Measurements from ENCODE around the gene AIMP1.
"Not testable (repeated sequence)": the region's sequence is repeated elsewhere in the genome, so short reads cannot be mapped to it uniquely, and the experiment has no call there.

Gene AIMP1

DNA sequence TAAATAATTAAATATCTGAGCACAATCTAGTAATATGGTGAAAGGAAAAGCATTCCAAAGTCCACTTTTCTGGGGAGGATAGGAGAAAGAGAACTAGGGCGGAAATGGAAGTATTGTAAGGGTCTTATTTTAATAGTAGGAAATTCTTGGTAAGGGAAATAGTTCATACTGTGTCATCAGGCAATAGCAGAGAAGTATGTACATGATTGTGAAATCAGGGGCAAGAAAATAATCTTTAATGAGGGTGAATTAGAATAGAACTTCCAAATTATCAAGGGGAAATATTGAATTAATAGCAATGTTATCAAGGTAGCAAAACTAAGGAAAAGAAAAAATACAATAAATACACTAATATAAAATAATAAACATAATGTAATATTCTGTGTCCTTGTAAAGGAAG, 37.4 kb downstream of the AIMP1 start:
- DNase-seq: no peak

GRCh38 chr4:106355193-106355592, 38.8 kb downstream of the AIMP1 start:
- DNase-seq: no peak

GRCh38 chr4:106358899-106359298, 42.5 kb downstream of the AIMP1 start:
- no peak for DNase-seq

DNA sequence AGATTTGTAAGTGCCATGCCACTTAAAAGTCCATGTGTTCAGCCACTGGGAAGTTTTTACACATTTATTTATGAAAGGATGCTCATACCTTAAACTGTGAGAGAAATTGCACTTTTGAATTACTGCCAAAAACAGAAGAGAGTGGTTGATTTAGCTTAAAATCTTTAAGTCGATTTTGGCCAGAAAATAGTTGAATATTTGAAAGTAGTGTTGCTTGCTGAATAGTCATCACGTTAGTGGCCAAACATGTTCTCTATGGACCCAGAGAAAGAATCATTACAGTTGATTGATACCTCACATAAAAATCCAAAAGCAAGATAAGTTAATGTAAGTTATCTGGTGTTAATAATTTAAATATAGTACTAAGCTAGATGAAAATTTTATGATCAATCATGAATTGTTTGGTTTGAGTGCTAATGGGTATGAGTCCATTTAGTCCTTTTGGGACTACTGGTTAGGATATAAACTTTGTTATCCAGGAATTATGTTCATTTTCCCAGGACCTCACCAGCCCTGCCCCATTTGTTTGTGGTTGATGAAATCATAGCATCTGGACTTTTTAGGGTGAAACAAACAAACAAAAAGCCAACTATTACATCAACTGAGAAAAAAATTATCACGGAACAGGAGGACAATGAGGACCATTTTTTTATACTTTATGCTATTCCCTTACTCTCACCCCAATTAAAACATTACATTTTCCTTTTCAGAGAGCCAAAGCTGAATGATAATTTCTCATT, 45.9 kb downstream of the AIMP1 start:
- DNase-seq: no peak

- no peak for DNase-seq
These were observed 47.9 kb downstream of the AIMP1 start for GRCh38 chr4:106364282-106364681.

GRCh38 chr4:106365613-106366012, 49.3 kb downstream of the AIMP1 start:
- peak; percentile 53 for DNase-seq

GRCh38 chr4:106366026-106366425, 49.7 kb downstream of the AIMP1 start:
- DNase-seq: no peak

GRCh38 chr4:106367072-106367471, 50.7 kb downstream of the AIMP1 start:
- no peak for DNase-seq

- no peak for DNase-seq
These were observed 52.3 kb downstream of the AIMP1 start, which contains the start of gene GIMD1 for GRCh38 chr4:106368678-106369077. GIMD1 (minus strand) TSS chr4:106368778; CDS start chr4:106367435, 1,343 bp downstream.

DNA sequence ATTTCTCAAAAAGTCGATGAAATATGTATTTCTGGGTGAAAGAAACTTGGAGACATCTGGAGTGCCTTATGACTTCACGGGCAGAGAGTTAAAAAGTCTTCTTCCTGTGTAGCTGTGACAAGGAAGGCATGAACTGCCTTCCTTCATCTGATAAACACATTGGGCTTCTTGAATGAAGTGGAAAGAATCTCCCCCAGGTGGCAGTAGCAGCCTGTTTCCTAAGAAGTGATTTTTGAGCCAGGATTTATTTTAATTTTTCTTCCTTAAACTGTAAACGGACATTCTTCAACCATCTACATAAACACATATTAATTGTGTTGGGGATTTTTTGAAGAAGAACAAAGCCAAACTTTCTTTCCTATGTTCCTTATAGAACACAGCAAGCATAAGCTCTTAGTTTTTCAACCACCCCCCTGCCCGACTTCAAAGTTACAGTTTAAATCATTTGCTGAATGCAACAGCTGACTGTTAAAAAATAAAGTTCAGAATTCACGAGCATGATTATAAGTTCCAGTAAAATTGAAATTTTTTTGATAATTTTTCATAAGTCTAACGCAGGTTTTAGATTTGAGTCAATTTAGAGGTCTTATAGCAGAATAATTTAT, 53.2 kb downstream of the AIMP1 start:
- peak; percentile 71 for DNase-seq

DNA sequence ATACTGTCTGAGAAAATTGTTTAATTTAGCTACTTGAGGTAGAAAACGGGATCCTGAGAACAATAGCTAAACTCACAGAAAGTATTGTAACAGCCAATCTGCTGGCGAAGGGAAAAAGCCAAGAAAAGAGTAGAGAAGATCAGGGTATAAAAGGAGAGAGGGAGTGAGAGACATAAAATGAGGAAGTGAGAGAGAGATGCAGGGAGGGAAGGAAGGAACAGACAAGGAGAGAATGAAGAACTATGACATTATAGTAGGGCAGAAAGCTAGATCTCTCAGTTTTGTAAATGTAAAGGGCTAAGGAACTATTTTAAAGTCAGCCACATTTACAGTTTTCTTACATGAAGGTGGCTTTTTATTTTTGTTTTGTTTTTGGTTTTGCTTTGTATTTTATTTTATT, 53.9 kb downstream of the AIMP1 start:
- DNase-seq: no peak

DNA sequence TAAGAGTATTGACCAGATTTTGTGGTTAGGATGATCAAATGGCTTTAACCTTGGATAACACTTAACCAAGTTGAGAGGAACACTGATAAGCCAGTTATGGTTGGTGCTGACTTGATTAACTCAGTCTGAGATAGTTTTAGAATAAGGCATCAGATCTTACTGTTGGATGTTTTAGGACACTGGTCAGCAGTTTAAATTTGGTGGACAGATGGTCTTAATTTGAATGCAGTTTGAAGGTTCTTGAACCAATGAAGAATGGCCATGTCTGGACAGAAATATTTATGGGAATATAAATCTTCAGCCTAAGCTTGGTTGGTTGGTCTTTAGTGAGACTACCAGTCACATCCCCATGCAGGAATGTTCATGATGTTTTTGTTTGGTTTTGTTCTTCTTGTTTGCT, 54.8 kb downstream of the AIMP1 start:
- no peak for DNase-seq

- DNase-seq: no peak
These were observed 56.7 kb downstream of the AIMP1 start for GRCh38 chr4:106373026-106373425.

GRCh38 chr4:106380179-106380578, 63.8 kb downstream of the AIMP1 start:
- no peak for DNase-seq

DNA sequence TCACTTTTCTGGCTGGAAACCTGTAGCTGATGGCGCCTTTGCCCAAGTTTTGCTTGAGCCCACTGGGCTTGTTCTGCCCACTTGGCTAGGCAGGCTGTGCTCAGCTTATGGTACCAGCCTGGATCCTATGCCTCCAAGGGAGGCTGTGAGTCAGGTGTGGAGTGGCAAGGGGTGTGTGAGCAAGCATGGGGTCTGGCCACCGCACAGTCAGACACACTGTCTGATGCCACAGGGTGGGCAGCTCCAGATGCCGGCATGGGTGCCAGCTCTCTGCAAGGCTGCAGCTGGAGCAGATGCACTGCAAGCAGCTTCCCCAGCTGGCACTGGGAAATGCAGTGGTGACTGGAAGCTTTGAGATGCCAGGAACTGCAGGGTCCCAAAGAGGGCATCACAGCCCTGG, 68.5 kb downstream of the AIMP1 start:
- no peak for DNase-seq

GRCh38 chr4:106385853-106386393, 69.6 kb downstream of the AIMP1 start:
- DNase-seq: no peak

GRCh38 chr4:106395582-106395981, 79.2 kb downstream of the AIMP1 start:
- no peak for DNase-seq

GRCh38 chr4:106398898-106399297, 82.5 kb downstream of the AIMP1 start:
- not testable (repeated sequence) for DNase-seq
